Measurements from ENCODE around the gene CCN5.
"Not testable (repeated sequence)": the region's sequence is repeated elsewhere in the genome, so short reads cannot be mapped to it uniquely, and the experiment has no call there.

Gene CCN5

GRCh38 chr20:44758247-44759101 lies 43.3 kb downstream of the CCN5 start:
- DNase-seq (ENCODE audit: low spot score), result no peak

DNA sequence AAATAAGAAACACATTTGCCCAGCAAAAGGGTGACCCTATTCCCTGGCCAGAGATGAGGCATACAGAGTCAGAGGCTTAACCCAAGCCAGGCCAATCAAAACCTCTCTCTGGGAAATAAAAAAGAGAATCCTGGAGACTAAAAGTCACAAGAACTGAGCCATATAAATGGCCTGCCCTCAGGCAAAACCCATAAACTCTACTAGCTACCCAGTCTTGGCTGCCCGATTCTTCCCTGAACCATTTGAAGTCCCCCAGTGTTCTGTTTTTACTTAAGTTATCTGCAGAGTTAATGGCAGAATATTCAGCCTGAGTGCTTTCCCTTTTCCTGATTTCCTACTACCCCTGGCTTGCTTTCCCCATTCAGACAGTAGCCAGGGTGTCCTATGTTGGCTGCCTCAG lies 44.4 kb downstream of the CCN5 start:
- no peak for DNase-seq (ENCODE audit: low spot score)

- no peak for DNase-seq (ENCODE audit: low spot score)
These were observed 46.3 kb downstream of the CCN5 start for GRCh38 chr20:44761423-44761822.

- no peak for DNase-seq (ENCODE audit: low spot score)
These were observed 47.4 kb downstream of the CCN5 start for GRCh38 chr20:44762466-44763140.

GRCh38 chr20:44763798-44764197 lies 48.6 kb downstream of the CCN5 start:
- not testable (repeated sequence) for DNase-seq (ENCODE audit: low spot score)

GRCh38 chr20:44765091-44765490 lies 49.9 kb downstream of the CCN5 start:
- no peak for DNase-seq (ENCODE audit: low spot score)

DNA sequence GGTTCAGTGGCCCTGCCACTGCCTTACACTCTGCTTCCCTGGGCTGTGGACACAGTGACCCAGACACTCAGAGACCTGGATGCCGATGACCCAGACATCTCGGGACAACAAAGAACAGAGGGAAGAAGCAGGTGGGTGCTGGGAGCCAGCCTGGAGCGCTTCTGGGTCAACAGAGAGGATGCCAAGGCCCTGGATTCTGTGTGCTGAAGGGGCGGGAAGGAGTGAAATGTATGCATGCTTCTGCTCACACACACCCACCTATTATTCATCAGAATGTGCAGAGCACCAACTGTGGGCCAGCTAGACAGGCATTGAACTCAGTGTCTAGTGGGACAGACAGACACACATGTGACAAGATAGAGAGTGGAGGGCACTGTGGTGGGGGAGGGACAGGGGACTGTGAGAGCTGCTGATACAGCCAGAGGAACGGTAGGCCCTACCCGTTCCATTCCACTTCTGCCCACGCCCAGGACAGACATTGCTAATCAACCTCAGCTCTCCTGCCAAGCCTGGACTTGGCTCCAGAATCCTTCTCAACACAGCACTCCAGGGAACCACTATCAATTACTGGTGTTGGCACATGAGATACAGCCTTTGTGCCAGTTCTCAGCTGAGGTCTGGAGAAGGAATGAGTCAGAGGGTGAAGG lies 50.7 kb downstream of the CCN5 start:
- DNase-seq (ENCODE audit: low spot score), result no peak

- no peak for DNase-seq (ENCODE audit: low spot score)
These were observed 53.1 kb downstream of the CCN5 start for GRCh38 chr20:44768256-44768655.

DNA sequence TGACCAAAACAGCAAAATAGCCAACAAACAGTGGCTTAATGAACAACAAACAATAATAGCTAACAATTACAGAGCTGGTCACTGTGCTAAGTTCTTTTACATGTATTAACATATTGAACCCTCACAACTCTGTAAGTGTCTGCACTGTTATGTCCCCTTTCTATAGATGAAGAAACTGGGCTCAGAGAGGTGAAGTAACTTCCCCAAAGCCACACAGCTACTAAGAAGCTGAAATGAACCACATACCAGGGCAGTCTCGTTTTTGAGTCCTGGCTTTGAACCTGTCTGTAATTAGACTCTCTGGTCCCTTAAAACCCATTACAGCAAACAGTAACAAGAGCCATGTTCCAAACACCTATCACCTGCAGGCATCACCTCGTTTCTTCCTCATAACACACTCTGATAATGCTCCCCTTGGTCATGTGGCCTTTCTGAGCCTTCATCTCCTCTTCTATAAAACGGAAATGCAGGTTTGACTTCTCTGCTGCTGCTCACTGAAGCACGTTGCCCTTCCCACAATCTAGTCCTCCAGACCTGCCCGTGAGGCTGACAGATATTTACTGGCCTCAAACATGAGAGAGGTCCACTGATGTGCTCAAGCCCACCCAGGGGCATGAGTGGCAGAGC lies 53.8 kb downstream of the CCN5 start:
- DNase-seq (ENCODE audit: low spot score), result no peak

- no peak for DNase-seq (ENCODE audit: low spot score)
These were observed 54.3 kb downstream of the CCN5 start for GRCh38 chr20:44769481-44769863.

DNA sequence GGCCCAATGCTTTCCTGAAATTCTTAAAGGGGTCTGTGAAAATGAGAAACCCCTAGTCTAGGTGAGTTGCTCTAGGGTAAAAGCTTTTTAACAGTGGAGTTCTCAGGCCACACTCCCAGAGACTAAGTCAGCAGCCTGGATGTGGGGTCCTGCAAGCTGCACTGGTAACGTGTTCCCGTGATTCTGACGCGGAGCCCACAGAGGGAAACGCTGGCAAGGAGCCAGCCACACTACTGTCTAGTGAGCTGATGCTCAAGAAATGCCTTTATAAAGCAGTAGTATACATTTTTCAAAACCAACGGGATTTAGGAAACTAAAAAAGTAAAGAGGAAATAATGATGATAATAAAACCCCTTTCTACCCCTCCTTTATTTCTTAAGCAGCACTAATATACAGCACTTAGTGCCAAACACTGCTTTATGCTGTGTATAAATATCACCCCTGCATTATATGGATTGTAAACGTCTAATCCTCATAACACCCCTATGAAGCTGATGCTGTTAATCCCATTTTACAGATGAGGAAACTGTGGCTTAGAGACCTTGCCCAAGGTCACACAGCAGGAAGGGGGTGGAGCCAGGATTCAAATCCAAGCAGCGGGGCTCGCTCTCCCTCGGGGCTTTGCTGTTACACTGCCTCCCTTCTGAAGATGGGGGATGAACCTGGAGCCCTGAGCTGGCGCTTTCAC lies 55.5 kb downstream of the CCN5 start:
- DNase-seq (ENCODE audit: low spot score), result no peak

GRCh38 chr20:44771172-44771535 lies 56.0 kb downstream of the CCN5 start:
- no peak for DNase-seq (ENCODE audit: low spot score)

GRCh38 chr20:44772636-44773035 lies 57.5 kb downstream of the CCN5 start:
- DNase-seq (ENCODE audit: low spot score), result no peak

DNA sequence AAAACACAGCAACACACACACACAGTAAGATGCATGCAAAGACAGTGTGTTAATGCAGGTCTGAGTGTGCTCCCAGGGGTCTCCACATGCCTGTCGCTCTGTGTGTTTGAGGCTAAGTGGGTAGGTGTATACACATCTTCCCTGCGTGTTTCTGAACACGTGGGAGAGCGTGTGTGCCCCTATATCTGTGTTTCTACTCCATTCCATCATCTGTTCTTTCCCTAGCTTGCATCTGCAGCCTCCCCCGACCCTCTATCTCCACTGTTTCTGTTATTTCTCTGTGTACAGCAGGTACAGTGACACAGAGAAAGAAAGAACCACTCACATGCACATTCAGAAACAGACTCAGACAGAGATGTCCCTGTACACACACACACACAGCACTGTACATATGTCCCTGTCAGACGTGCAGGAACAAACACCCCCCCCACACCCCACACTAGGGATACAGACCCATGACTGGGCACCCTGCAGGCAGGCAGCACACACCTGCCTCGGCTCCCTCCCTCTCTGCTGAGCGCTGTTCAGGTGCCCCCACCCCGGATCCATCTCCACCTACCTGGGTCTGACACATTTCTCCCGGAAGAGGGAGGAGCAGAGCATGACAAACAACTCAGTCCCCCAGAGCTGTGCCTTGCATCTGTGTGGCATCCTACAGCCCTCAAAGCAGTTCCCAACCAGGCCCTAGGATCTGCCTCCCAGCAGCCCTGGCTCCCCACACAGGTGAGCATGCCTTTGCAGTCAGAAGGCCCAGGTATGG lies 58.1 kb downstream of the CCN5 start:
- DNase-seq (ENCODE audit: low spot score), result no peak

DNA sequence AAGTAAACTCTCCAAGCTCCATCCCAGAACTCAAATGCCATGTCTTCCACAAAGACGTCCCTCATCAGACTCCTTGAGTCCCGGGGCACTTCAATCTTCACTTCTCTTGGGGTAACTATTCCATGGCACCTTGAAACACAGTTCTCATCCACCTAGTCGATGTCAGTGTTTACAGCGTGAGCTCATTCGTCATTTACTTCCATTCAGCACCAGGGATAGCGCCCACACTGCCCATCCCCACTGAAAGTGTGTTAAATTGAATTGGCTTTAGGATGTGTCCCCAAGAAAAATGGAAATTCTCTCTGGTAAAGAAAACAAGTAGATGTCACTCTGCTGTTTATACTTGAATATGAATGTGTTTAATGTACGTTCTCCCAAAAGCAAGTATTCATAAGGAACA lies 61.8 kb downstream of the CCN5 start:
- peak; percentile 63 for DNase-seq (ENCODE audit: low spot score)
